Right ventricle myocardium inferior (tissue), 1 donor: Measurements from ENCODE around the gene RBMX. TPM values are rescaled to one million over a fixed set of nuclear protein-coding genes. Genes with fewer than 3 reads are reported as not detected.
"Not testable (repeated sequence)": the region's sequence is repeated elsewhere in the genome, so short reads cannot be mapped to it uniquely, and the experiment has no call there.

Experiments used
- ATAC-seq: fragments of 200-7000 bp; cut with Tn5 transposase; one replicate; pipeline ENCODE4 v1.9.1; 2020; ENCODE audit warnings: mild to moderate bottlenecking, moderate library complexity
- DNase-seq: peaks from one replicate; pipeline ENCODE4 v3.0.0; 2021; ENCODE audit errors: missing footprints
- intact Hi-C: fragments of 100-400 bp; cut with DNase I; formaldehyde crosslinking; loops from one replicate; pipeline ENCODE4 v1.11.0; 2022
- total RNA-seq: library from RNA; stranded (reverse); fragmentation: NEBNext Ultra II Directional; extraction: Animal tissue kit (Norgen Biotek cat#: 25700); gene quantifications from one replicate; pipeline ENCODE4 v1.2.1, GENCODE V29; 2021
- donor health status: DM: no; HTN: yes; CAD: no; lungs with severe emphysema.

The RBMX gene
- total RNA-seq, 1 donor from 2014 or later = 73.5 TPM

DNA sequence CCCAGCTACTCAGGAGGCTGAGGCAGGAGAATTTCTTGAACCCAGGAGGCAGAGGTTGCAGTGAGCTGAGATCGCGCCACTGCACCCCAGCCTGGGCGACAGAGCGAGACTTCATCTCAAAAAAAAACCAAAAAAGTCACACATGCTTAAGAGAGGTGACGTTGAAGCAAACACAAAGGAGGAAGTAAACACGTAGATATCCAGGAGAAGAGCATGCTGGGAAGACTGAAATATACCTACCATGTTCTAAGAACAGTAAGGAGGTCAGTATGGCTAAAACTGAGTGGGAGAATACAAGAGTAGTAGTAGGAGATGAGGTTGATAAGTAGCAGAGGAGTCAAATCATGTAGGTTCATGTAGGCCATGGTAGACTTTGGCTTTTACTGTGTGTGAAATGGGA lies 10.1 kb upstream of the RBMX start:
- DNase-seq, intact Hi-C loops, ATAC-seq: not testable (repeated sequence)

DNA sequence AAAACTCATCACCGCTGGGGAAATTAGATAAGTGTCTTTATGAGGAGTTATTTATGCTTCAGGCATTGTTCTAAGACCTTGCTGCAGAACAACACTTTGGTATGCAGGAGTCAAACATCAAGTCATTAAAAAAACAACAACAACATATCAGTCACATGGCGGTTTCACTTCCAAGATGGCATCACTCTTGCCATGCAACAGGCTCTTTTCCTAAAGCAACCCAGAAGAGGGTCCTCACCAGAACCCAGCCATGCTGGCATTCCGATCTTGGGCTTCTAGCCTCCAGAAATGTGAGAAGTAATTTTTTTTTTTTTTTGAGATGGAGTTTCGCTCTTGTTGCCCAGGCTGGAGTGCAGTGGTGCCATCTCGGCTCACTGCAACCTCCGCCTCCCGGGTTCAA lies 8.7 kb upstream of the RBMX start:
- DNase-seq (no peak), ATAC-seq (no peak)
- intact Hi-C loops = no loop called here

- ATAC-seq (peak; percentile 51), DNase-seq (no peak)
- intact Hi-C loops = loop anchor here (2.0 kb wide), 1 partner anchor 31 kb away; no protein-coding TSS in a partner anchor
Measured at GRCh38 chrX:136880003-136880451, 498 bp downstream of the RBMX start.

DNA sequence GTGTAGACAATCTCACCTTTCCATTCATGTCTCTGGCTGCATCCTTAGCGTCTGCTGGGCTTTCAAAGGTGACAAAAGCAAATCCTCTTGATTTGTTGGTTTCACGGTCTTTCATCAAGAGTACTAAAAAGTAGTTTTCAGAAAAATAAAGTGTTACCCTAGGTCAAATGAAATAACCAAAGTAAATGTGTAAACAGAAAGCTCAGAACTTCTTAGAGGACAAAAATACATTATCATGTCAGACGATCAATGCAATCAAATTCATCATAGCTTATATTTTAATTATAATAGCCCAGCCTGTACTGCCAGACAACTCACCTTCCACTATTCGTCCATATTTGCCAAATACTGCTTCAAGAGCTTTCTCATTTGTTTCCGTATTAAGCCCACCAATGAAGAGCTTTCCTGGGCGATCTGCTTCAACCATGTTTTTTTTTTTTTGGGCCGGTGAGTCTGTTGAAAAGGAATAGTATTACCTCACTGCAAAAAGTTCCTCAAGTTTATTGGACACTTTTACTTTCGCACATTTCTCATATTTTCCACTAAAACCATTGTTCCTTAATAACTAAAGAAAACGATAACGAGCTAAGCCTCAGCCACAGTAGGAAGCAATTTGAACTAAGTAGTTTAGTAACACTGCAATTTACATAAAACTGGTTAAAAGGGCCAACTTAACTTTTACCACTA lies 1.4 kb downstream of the RBMX start:
- intact Hi-C loops = no loop called here
- no peak for DNase-seq
- ATAC-seq = no peak

DNA sequence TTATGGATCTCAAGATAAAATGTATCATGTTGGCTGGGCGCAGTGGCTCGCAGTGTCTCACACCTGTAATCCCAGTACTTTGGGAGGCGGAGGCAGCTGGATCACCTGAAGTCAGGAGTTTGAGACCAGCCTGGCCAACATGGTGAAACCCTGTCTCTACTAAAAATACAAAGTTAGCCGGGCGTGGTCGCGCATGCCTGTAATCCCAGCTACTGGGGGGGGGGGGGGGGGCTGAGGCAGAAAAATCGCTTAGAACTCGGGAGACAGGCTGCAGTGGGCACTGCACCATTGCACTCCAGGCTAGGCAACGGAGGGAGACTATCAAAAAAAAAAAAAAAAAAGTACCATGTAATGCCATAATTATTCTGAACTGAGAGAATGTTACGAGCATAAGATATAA lies 2.1 kb downstream of the RBMX start:
- ATAC-seq (no peak), DNase-seq (no peak)
- intact Hi-C loops = no loop called here

DNA sequence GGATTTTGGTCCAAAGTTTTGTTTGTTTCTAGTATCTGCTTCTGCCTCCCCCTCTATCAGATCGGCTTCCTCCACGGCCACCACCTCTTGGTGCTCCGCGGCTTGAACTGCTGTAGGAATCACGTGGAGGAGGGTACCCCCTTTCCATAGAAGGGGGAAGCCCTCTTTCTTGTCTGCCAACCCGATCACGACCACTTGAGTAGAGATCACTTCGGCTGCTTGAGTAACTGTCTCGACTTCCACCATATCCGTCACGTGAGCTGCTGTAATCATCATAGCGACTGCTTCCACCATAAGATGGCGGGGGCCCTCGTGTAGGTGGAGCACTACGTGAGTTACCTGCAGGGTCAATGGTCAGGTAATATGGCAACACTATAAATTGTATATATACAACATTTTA lies 6.4 kb downstream of the RBMX start:
- ATAC-seq, DNase-seq, intact Hi-C loops: not testable (repeated sequence)

- intact Hi-C loops, ATAC-seq, DNase-seq: not testable (repeated sequence)
Measured at GRCh38 chrX:136873210-136873609, 7.3 kb downstream of the RBMX start.

GRCh38 chrX:136872091-136872700 lies 8.3 kb downstream of the RBMX start:
- intact Hi-C loops = no loop called here
- ATAC-seq (no peak), DNase-seq (no peak)

DNA sequence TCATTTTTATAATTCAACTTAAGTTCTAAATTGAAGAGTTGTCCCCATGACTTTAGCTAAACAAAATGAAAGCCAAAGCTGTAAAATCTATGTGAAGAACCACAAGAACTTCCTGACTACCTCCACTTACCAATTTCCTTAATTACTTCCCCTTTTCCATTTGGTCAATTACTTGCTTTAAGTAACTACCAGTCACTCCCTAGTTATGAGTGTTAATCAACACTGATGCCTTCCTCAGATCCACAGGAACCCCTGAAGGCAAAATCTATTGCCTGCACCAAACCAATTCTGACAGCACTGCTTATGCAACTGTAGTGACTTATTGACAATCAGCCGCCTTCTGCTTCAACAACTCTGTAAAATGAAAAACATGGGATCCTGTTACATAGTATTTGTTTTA lies 10.5 kb downstream of the RBMX start:
- intact Hi-C loops = no loop called here
- DNase-seq (no peak), ATAC-seq (no peak)

GRCh38 chrX:136868283-136869055 lies 12.1 kb downstream of the RBMX start:
- intact Hi-C loops = loop anchor here (10.0 kb wide), 1 partner anchor 154 kb away; no protein-coding TSS in a partner anchor
- DNase-seq (no peak), ATAC-seq (no peak)

- DNase-seq = no peak
- intact Hi-C loops = loop anchor here (10.0 kb wide), 1 partner anchor 153 kb away; no protein-coding TSS in a partner anchor
- peak; percentile 26 for ATAC-seq
Measured at GRCh38 chrX:136867518-136867917, 13.0 kb downstream of the RBMX start.

- ATAC-seq = peak; percentile 44
- intact Hi-C loops = loop anchor here (10.0 kb wide), 1 partner anchor 152 kb away; no protein-coding TSS in a partner anchor
- no peak for DNase-seq
Measured at GRCh38 chrX:136867096-136867491, 13.4 kb downstream of the RBMX start.

- DNase-seq = no peak
- intact Hi-C loops = loop anchor here (10.0 kb wide), 1 partner anchor 152 kb away; no protein-coding TSS in a partner anchor
- peak; percentile 27 for ATAC-seq
Measured at GRCh38 chrX:136866337-136867095, 14.0 kb downstream of the RBMX start.

DNA sequence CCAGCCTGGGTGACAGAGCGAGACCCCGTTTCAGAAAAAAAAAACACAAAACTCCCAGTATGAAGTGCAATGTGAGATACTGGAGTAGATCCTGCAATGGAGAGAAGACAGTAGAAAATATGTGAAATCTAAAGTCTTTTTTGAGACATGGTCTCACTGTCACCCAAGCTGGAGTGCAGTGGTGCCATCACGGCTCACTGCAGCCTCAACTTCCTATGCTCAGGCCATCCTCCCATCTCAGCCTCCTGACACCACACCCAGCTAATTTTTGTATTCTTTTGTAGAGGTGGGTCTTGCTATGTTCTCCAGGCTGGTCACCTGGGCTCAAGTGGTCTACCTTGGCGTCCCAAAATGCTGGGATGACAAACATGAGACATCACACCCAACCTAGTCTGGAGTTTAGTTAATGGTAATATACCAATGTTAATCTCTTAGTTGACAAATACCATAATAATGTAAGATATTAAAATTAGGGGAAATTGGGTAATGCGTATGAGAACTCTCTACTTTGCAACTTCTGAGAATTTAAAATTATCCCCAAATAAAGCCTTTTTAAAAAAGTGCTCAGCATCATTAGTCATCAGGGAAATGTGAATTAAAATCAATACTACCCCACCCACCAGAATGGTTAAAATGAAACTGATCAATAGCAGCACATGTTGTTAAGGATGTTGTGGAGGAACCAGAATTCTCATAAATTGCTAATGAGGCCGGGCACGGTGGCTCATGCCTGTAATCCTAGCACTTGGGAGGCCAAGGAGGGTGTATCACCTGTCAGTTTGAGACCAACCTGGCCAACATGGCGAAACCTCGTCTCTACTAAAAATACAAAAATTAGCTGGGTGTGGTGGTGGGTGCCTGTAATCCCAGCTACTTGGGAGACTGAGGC lies 15.0 kb downstream of the RBMX start:
- no peak for DNase-seq
- no peak for ATAC-seq
- intact Hi-C loops = loop anchor here (10.0 kb wide), 1 partner anchor 151 kb away; no protein-coding TSS in a partner anchor

- intact Hi-C loops = loop anchor here (10.0 kb wide), 1 partner anchor 149 kb away; no protein-coding TSS in a partner anchor
- ATAC-seq (no peak), DNase-seq (no peak)
Measured at GRCh38 chrX:136863826-136864225, 16.7 kb downstream of the RBMX start.

- ATAC-seq = no peak
Measured at GRCh38 chrX:136862546-136862945, 18.0 kb downstream of the RBMX start.

DNA sequence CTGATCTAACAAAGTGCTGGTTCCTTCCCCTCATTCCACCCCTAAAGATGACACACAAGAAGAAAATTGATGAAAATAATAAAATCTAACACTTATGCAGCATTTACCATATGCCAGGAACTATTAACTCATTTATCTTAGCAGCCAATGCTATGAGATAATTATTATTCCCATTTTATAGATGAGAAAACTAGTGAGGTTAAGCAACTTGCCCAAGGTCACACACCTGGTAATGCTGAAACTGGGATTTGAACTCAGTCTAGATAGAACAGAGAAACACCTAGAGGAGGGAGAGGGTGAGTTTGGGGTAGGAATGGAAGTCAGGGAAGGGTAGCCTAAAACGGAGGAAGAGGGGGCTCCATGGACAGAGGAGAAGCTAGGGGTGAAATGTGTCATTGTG lies 18.6 kb downstream of the RBMX start:
- intact Hi-C loops = loop anchor here (10.0 kb wide), 1 partner anchor 147 kb away; no protein-coding TSS in a partner anchor
- DNase-seq (no peak), ATAC-seq (no peak)

More at GRCh38 chrX:136862546-136862945, 18.0 kb downstream of the RBMX start:
- DNase-seq = no peak
- intact Hi-C loops = loop anchor here (10.0 kb wide), 1 partner anchor 148 kb away; no protein-coding TSS in a partner anchor
